Central memory CD8-positive, alpha-beta T cell (primary cell): Measurements from ENCODE around the gene CYBC1.
"Not testable (repeated sequence)": the region's sequence is repeated elsewhere in the genome, so short reads cannot be mapped to it uniquely, and the experiment has no call there.

Source experiments
- ATAC-seq: fragments of 150-1000 bp; cut with Tn5 transposase; replicated peaks from 2 replicates; pipeline ENCODE4 v1.10.0; 2022; ENCODE audit warnings: mild to moderate bottlenecking, moderate FRiP score, moderate number of reproducible peaks; ENCODE audit not compliant: poor library complexity, severe bottlenecking; ENCODE audit errors: extremely low read depth
- DNase-seq, 2 donors: peaks; one replicate each; pipeline ENCODE4 v3.0.0; 2021; ENCODE audit warnings: low spot score in 2 of 2
- H3K27ac Mint-ChIP-seq: one replicate; pipeline ENCODE4 v1.8.0; 2022; ENCODE audit warnings: low read depth, mild to moderate bottlenecking, moderate library complexity, mixed read lengths
- H3K27me3 Mint-ChIP-seq: one replicate; pipeline ENCODE4 v1.8.0; 2022; ENCODE audit warnings: mixed read lengths
- H3K36me3 Mint-ChIP-seq: one replicate; pipeline ENCODE4 v1.8.0; 2022; ENCODE audit warnings: mild to moderate bottlenecking, moderate library complexity, mixed read lengths; ENCODE audit not compliant: insufficient read depth
- H3K4me1 Mint-ChIP-seq: one replicate; pipeline ENCODE4 v1.8.0; 2022; ENCODE audit warnings: mixed read lengths
- H3K4me3 Mint-ChIP-seq: one replicate; pipeline ENCODE4 v1.8.0; 2022; ENCODE audit warnings: mild to moderate bottlenecking, moderate library complexity, mixed read lengths
- H3K9me3 Mint-ChIP-seq: one replicate; pipeline ENCODE4 v1.8.0; 2022; ENCODE audit warnings: mixed read lengths

The CYBC1 gene

DNA sequence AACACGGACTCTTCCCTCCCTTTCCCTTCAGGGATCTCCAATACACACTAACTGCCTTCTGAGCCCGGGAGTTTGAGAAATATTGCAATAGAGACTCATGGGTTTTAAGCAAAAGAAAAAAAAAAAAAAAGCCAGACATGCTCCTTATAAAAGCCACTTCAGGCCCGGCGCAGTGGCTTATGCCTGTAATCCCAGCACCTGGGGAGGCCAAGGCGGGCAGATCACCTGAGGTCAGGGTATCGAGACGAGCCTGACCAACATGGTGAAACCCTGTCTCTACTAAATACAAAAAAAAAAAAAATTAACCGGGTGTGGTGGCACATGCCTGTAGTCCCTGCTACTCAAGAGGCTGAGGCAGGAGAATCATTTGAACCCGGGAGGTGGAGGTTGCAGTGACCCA, 34.8 kb downstream of the CYBC1 start:
- Mint-ChIP-seq H3K27ac (no peak overlapping the region), H3K4me1 (peaks cover 28% of the 10 kb centered on the region), H3K9me3 (no peaks in the 10 kb centered on the region), H3K4me3 (no peak overlapping the region), H3K36me3 (peaks cover 13% of the 10 kb centered on the region), H3K27me3 (no peaks in the 10 kb centered on the region)
- no peak for ATAC-seq
- DNase-seq: no peak

GRCh38 chr17:82415336-82415735, 35.2 kb downstream of the CYBC1 start:
- Mint-ChIP-seq H3K9me3 (no peaks in the 10 kb centered on the region), H3K4me3 (peak overlapping the region; percentile 32), H3K27me3 (no peaks in the 10 kb centered on the region), H3K4me1 (peaks cover 28% of the 10 kb centered on the region), H3K36me3 (peaks cover 12% of the 10 kb centered on the region), H3K27ac (peak overlapping the region; percentile 55)
- ATAC-seq (no peak), DNase-seq (no peak)

DNA sequence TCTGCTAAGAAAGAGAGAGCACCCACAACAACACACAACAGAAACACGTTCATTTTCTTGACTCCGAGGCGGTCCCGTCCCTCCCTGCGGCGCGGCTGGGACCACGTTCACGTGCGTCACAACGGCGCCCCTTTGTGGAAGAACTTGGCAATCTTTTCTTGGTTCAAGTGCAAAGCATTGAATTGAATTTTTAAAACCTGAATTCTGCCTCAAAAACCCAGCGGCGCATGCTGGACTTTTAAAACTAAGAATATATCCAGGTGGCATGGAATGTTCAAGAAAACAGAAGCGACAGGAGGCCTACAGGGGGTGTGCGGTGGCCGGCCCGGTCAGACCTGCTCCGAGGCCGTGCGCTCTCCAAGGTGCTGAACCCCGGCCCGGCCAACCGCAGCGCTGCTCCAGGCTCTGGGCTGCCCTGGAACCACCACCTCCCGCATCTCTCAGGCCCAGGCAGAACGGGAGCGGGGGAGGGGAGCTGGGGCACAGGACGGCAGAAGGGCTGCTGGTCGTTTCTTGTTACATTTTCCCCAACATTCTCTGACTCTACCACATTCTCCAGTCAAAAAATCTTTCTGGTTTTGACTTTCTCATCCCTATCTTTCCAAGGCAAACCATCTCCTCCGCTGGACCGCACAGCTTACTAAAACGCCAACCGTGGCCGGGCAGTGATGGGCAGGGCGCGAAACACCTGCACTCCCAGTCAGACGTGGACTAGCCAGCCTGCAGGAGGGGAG, 35.8 kb downstream of the CYBC1 start:
- Mint-ChIP-seq H3K9me3 (no peaks in the 10 kb centered on the region), H3K4me3 (peak overlapping the region; percentile 32), H3K27ac (peak overlapping the region; percentile 55), H3K4me1 (peaks cover 22% of the 10 kb centered on the region), H3K36me3 (peaks cover 12% of the 10 kb centered on the region), H3K27me3 (no peaks in the 10 kb centered on the region)
- ATAC-seq (no peak), DNase-seq (peak; percentile 59 to 66)

GRCh38 chr17:82412535-82413520, 37.7 kb downstream of the CYBC1 start:
- Mint-ChIP-seq H3K4me3 (no peak overlapping the region), H3K4me1 (peaks cover 26% of the 10 kb centered on the region), H3K36me3 (peaks cover 10% of the 10 kb centered on the region), H3K27me3 (no peaks in the 10 kb centered on the region), H3K27ac (no peak overlapping the region), H3K9me3 (no peaks in the 10 kb centered on the region)
- ATAC-seq: no peak
- DNase-seq: no peak

GRCh38 chr17:82412081-82412480, 38.5 kb downstream of the CYBC1 start:
- peaks cover 13% of the 10 kb centered on the region for H3K36me3 Mint-ChIP-seq
- not testable (repeated sequence) for H3K9me3 Mint-ChIP-seq, DNase-seq, H3K27me3 Mint-ChIP-seq, H3K4me3 Mint-ChIP-seq, ATAC-seq, H3K27ac Mint-ChIP-seq
- H3K4me1 Mint-ChIP-seq: peaks cover 26% of the 10 kb centered on the region

DNA sequence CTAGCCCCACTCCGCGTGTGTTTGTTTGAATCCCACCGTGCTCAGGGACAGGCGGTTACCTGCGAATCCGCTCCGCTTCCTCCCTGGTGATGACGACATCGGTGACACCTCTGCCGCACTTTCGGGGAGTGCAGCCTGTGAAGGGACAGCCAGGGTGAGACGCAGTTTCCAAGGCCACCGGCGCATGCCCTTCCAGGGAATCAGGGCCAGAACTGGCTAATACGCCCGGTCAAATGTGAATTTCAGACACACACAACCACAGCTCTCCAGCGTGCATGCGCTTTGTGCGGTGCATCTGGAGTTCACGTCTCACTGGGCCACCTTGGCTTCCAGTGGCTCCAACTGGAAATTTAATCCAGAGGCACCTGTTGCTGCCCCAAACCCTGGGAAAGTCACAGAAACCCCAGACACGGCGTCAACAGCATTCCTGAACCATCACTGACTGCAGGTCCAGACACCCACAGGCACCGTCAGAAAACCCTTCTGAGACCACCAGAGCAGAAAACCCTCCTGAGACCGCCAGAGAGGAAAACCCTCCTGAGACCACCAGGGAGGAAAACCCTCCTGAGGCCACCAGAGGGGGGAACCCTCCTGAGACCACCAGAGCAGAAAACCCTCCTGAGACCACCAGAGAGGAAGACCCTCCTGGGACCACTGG, 39.0 kb downstream of the CYBC1 start:
- ATAC-seq (no peak), DNase-seq (no peak)
- H3K36me3 Mint-ChIP-seq: peaks cover 13% of the 10 kb centered on the region
- no peak overlapping the region for H3K27ac Mint-ChIP-seq
- no peaks in the 10 kb centered on the region for H3K9me3 Mint-ChIP-seq
- peaks cover 26% of the 10 kb centered on the region for H3K4me1 Mint-ChIP-seq
- no peaks in the 10 kb centered on the region for H3K27me3 Mint-ChIP-seq
- no peak overlapping the region for H3K4me3 Mint-ChIP-seq

DNA sequence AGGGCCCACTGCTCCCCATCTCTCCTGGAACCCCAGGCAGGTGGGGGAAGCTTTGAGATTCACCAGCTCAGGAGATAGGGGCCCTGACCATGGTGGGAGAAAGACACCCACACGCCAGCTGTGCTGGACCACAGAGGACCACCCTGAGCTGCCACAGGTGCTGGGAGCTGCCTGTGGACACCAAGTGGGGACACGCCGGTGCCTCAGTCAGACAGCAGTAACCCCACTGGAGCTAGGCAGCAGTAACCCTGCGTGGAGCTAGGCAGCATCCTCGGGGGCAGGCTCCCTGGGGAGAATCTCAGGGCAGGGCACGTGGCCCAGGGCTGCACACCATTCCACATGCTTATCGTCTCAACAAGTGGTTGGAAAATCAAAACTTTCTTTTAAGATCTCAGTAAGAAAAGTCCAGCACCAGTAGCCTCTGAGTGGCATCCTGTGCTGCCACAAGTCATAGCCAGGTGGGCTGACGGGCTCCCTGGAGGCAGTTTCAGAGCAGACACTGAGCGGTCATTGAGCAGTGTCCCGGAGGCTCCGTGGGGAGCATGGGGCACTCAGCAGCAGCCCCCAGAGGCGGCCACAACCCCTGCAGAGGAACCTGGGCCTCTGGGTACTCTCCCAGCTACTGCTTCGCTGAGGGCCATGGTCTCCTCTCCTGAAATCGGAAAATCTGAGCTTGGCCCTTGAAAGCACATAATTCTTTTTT, 40.4 kb downstream of the CYBC1 start:
- no peak for DNase-seq
- H3K4me1 Mint-ChIP-seq: peaks cover 19% of the 10 kb centered on the region
- no peak for ATAC-seq
- peaks cover 8% of the 10 kb centered on the region for H3K36me3 Mint-ChIP-seq
- H3K9me3 Mint-ChIP-seq: no peaks in the 10 kb centered on the region
- H3K27me3 Mint-ChIP-seq: no peaks in the 10 kb centered on the region
- H3K4me3 Mint-ChIP-seq: no peak overlapping the region
- no peak overlapping the region for H3K27ac Mint-ChIP-seq

GRCh38 chr17:82408938-82409318, 41.6 kb downstream of the CYBC1 start:
- no peaks in the 10 kb centered on the region for H3K9me3 Mint-ChIP-seq
- H3K27me3 Mint-ChIP-seq: no peaks in the 10 kb centered on the region
- H3K4me3 Mint-ChIP-seq: no peak overlapping the region
- peaks cover 9% of the 10 kb centered on the region for H3K4me1 Mint-ChIP-seq
- peaks cover 8% of the 10 kb centered on the region for H3K36me3 Mint-ChIP-seq
- H3K27ac Mint-ChIP-seq: no peak overlapping the region
- no peak for DNase-seq
- no peak for ATAC-seq

- H3K27me3 Mint-ChIP-seq: no peaks in the 10 kb centered on the region
- H3K4me1 Mint-ChIP-seq: peaks cover 9% of the 10 kb centered on the region
- ATAC-seq (no peak), DNase-seq (no peak)
- H3K9me3 Mint-ChIP-seq: no peaks in the 10 kb centered on the region
- H3K27ac Mint-ChIP-seq: no peak overlapping the region
- H3K4me3 Mint-ChIP-seq: no peak overlapping the region
- H3K36me3 Mint-ChIP-seq: peaks cover 10% of the 10 kb centered on the region
These were observed 42.1 kb downstream of the CYBC1 start for GRCh38 chr17:82408288-82408937.

DNA sequence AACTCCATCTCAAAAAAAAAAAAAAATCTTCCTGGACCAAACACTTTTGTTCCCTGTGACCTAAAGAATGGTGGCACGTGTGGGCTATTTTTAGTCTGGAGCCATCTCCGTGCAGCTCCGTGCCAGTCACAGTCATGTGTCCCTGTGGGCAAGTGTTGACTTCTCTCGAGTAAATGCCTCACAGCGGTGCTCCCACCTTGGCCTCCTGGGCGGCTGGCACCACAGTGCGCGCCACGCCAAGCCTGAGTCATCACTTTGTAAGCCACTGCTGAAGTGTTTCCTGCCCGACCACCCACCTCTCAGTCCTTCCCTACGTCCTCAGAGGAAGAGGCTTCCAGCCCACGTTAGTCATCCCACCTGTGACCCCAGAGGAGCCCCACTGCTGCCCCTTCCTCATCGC, 43.3 kb downstream of the CYBC1 start:
- no peaks in the 10 kb centered on the region for H3K27me3 Mint-ChIP-seq
- peaks cover 9% of the 10 kb centered on the region for H3K4me1 Mint-ChIP-seq

DNA sequence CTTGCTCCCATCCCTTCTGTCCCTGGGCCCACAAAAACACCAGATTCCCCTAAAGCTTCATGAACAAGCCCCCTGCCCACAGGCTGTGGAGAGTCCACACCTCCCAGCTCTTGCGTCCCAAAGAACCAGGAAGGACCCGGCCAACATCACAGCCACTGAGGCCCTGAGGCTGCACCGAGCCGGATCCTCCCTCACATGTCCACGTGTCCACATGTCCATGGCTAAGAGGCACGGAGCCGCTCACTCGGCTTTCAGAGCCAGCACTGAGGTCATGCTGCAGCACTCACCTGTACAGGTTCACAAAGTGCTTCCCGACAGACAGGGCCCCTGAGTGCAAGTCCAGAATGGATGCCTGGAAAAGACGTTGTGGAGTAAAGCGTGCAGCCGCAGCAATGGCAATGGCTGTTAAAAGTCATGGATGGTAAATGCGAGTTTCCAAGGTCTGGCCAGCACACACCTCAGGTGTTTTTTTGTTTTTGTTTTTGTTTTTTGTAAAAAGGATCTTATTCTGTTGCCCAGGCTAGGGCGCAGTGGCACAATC, 44.4 kb downstream of the CYBC1 start:
- H3K27me3 Mint-ChIP-seq: no peaks in the 10 kb centered on the region
- DNase-seq: no peak
- no peak for ATAC-seq
- no peak overlapping the region for H3K4me3 Mint-ChIP-seq
- H3K9me3 Mint-ChIP-seq: no peaks in the 10 kb centered on the region
- H3K36me3 Mint-ChIP-seq: peaks cover 17% of the 10 kb centered on the region
- peaks cover 14% of the 10 kb centered on the region for H3K4me1 Mint-ChIP-seq
- no peak overlapping the region for H3K27ac Mint-ChIP-seq

More for the DNA sequence above, 43.3 kb downstream of the CYBC1 start:
- H3K36me3 Mint-ChIP-seq: peaks cover 15% of the 10 kb centered on the region
- no peak overlapping the region for H3K27ac Mint-ChIP-seq
- DNase-seq: no peak
- no peak for ATAC-seq
- H3K9me3 Mint-ChIP-seq: no peaks in the 10 kb centered on the region
- no peak overlapping the region for H3K4me3 Mint-ChIP-seq
